Hepatocyte (in vitro differentiated cells): ENCODE results near the gene CALML5. TPM values are rescaled to one million over a fixed set of nuclear protein-coding genes. Genes with fewer than 3 reads are reported as not detected.
"Not testable (repeated sequence)": the region's sequence is repeated elsewhere in the genome, so short reads cannot be mapped to it uniquely, and the experiment has no call there.

Source experiments
- DNase-seq: peaks from one replicate; pipeline ENCODE4 v3.0.0-alpha.2; 2016; ENCODE audit warnings: low spot score
- H2AFZ ChIP-seq: fragments of 200-600 bp; sonication (generic); 2 replicates; pipeline ENCODE4 v1.6.0; 2016; ENCODE audit warnings: antibody characterized with exemption, mild to moderate bottlenecking
- H3K27ac ChIP-seq: fragments of 200-600 bp; sonication (generic); 2 replicates; pipeline ENCODE4 v1.5.1; 2016; ENCODE audit warnings: mild to moderate bottlenecking
- H3K27me3 ChIP-seq: fragments of 200-600 bp; sonication (generic); 2 replicates; pipeline ENCODE4 v1.6.1; 2016
- H3K36me3 ChIP-seq: fragments of 200-600 bp; sonication (generic); replicated peaks from 2 replicates; pipeline ENCODE4 v1.5.1; 2016; ENCODE audit warnings: low read depth; ENCODE audit not compliant: insufficient read depth
- H3K4me1 ChIP-seq: fragments of 200-600 bp; sonication (generic); 2 replicates; pipeline ENCODE4 v1.5.1; 2016; ENCODE audit warnings: mild to moderate bottlenecking, moderate library complexity; ENCODE audit not compliant: insufficient read depth
- H3K4me2 ChIP-seq: fragments of 200-600 bp; sonication (generic); 2 replicates; pipeline ENCODE4 v1.6.0; 2016
- H3K4me3 ChIP-seq: fragments of 200-600 bp; sonication (generic); 2 replicates; pipeline ENCODE4 v1.5.1; 2016; ENCODE audit warnings: mild to moderate bottlenecking
- H3K79me2 ChIP-seq: fragments of 200-600 bp; sonication (generic); 2 replicates; pipeline ENCODE4 v1.6.0; 2017; ENCODE audit warnings: mild to moderate bottlenecking
- H3K9me2 ChIP-seq: fragments of 200-600 bp; sonication (generic); replicated peaks from 2 replicates; pipeline ENCODE4 v1.6.0; 2017; ENCODE audit warnings: mild to moderate bottlenecking; ENCODE audit not compliant: insufficient read depth
- H3K9me3 ChIP-seq: fragments of 200-600 bp; sonication (generic); 2 replicates; pipeline ENCODE4 v1.5.1; 2016; ENCODE audit warnings: low read depth, mild to moderate bottlenecking
- H4K20me1 ChIP-seq: fragments of 200-600 bp; sonication (generic); 2 replicates; pipeline ENCODE4 v1.6.0; 2016; ENCODE audit warnings: mild to moderate bottlenecking; ENCODE audit not compliant: insufficient read depth, poor library complexity, severe bottlenecking
- CTCF ChIP-seq: fragments of 200-600 bp; sonication (generic); IDR thresholded peaks from 2 replicates; pipeline ENCODE4 v1.5.1; 2016; ENCODE audit warnings: antibody characterized with exemption, mild to moderate bottlenecking; ENCODE audit not compliant: poor library complexity
- EZH2 ChIP-seq: fragments of 200-600 bp; sonication (generic); IDR thresholded peaks from 2 replicates; pipeline ENCODE4 v1.6.1; 2016; ENCODE audit warnings: antibody characterized with exemption, mild to moderate bottlenecking, borderline replicate concordance
- EZH2phosphoT487 ChIP-seq: fragments of 200-600 bp; sonication (generic); IDR thresholded peaks from one replicate; pipeline ENCODE4 v1.6.1; 2018; ENCODE audit warnings: antibody characterized with exemption, mild to moderate bottlenecking, low read depth, moderate library complexity; ENCODE audit not compliant: unreplicated experiment, severe bottlenecking
- WGBS: methylation state at CpG from one replicate; pipeline ENCODE4 v1.1.6; 2016; ENCODE audit warnings: low lambda C conversion rate; ENCODE audit errors: missing lambda C conversion rate; 5-methylcytosine and 5-hydroxymethylcytosine counted together
- polyA plus RNA-seq: library from polyadenylated mRNA; unstranded; fragments of >200 nt; fragmentation: Nextera tagmentation; extraction: Ambion mirVana; gene quantifications from 2 replicates; pipeline ENCODE4 v1.2.1, GENCODE V29; 2016
- total RNA-seq: library from RNA; depleted of rRNA; stranded (reverse); fragments of >200 nt; gene quantifications from 2 replicates; pipeline ENCODE4 v1.2.3, GENCODE V29; 2014

Gene CALML5
- total and polyA plus RNA-seq, 2 experiments from 2014 or later, result not detected

GRCh38 chr10:5477948-5478693, 21.2 kb downstream of the CALML5 start:
- no peaks in the 10 kb centered on the region for H3K9me3 ChIP-seq

GRCh38 chr10:5476918-5477525, 22.3 kb downstream of the CALML5 start:
- H2AFZ ChIP-seq, result no peak overlapping the region
- H3K4me3 ChIP-seq, result no peak overlapping the region
- peaks cover 10% of the 10 kb centered on the region for H3K4me1 ChIP-seq
- H3K9me2 ChIP-seq, result no peaks in the 10 kb centered on the region
- no peaks in the 10 kb centered on the region for H3K9me3 ChIP-seq
- H4K20me1 ChIP-seq, result no peaks in the 10 kb centered on the region
- WGBS, result 58% methylated on average over 13 of the region's 13 CpGs
- no peaks in the 10 kb centered on the region for H3K79me2 ChIP-seq
- H3K27me3 ChIP-seq, result no peaks in the 10 kb centered on the region
- DNase-seq, result peak; percentile 56
- H3K4me2 ChIP-seq, result peak overlapping the region; percentile 64
- no peaks in the 10 kb centered on the region for H3K36me3 ChIP-seq
- TF ChIP-seq EZH2 (no peak), CTCF (no peak)
- peak overlapping the region; percentile 76 for H3K27ac ChIP-seq

More at GRCh38 chr10:5477948-5478693, 21.2 kb downstream of the CALML5 start:
- WGBS, result 89% methylated on average over 11 of the region's 11 CpGs
- no peak for DNase-seq
- Histone ChIP-seq H3K27me3 (no peaks in the 10 kb centered on the region), H3K27ac (peak overlapping the region; percentile 69), H3K36me3 (no peaks in the 10 kb centered on the region), H3K4me2 (peak overlapping the region; percentile 64), H2AFZ (no peak overlapping the region), H3K4me3 (no peak overlapping the region), H3K79me2 (no peaks in the 10 kb centered on the region), H4K20me1 (no peaks in the 10 kb centered on the region), H3K9me2 (no peaks in the 10 kb centered on the region), H3K4me1 (peaks cover 10% of the 10 kb centered on the region)
- TF ChIP-seq EZH2phosphoT487, result no peak

- not testable (repeated sequence) for H3K27me3 ChIP-seq, H3K4me3 ChIP-seq, H3K9me2 ChIP-seq, H2AFZ ChIP-seq, H3K79me2 ChIP-seq, H3K36me3 ChIP-seq, DNase-seq, H3K9me3 ChIP-seq, H3K4me2 ChIP-seq, H4K20me1 ChIP-seq
- 81% methylated on average over 12 of the region's 12 CpGs for WGBS
- Histone ChIP-seq H3K27ac (peak overlapping the region; percentile 76), H3K4me1 (peaks cover 10% of the 10 kb centered on the region)
These were observed 23.2 kb downstream of the CALML5 start for GRCh38 chr10:5475974-5476807.

GRCh38 chr10:5475088-5475487, 24.3 kb downstream of the CALML5 start:
- H3K4me2 ChIP-seq, H3K4me3 ChIP-seq, H3K79me2 ChIP-seq, H3K9me2 ChIP-seq, H2AFZ ChIP-seq, H4K20me1 ChIP-seq, DNase-seq, H3K27ac ChIP-seq, H3K36me3 ChIP-seq, H3K9me3 ChIP-seq, H3K27me3 ChIP-seq: not testable (repeated sequence)
- WGBS, result 96% methylated on average over 7 of the region's 8 CpGs
- peaks cover 10% of the 10 kb centered on the region for H3K4me1 ChIP-seq

GRCh38 chr10:5474642-5475041, 24.7 kb downstream of the CALML5 start:
- not testable (repeated sequence) for H3K79me2 ChIP-seq, H3K27ac ChIP-seq, H3K4me1 ChIP-seq, H3K9me3 ChIP-seq, H2AFZ ChIP-seq, H3K4me3 ChIP-seq, DNase-seq, H4K20me1 ChIP-seq, H3K27me3 ChIP-seq, H3K36me3 ChIP-seq, H3K9me2 ChIP-seq, H3K4me2 ChIP-seq
- WGBS, result 61% methylated on average over 4 of the region's 4 CpGs
